ENCODE data around the gene CPED1.

GRCh38 chr7:121307021-121307574 lies 318.6 kb downstream of the CPED1 start:
- TF ChIP-seq EZH2 (IDR thresholded peaks at IDR 0.05; ENCODE audit: low read length, missing control alignments) (no peak), CTCF (conservative IDR thresholded peaks at IDR 0.05 in 1 of 2, IDR thresholded peaks at IDR 0.05 in 1 of 2; ENCODE audit: low read depth in 1 of 2, low read length in 2 of 2) (no peak)

Measured in fibroblast of lung (primary cell).